Measurements from ENCODE around the gene ARID2. TPM values are rescaled to one million over a fixed set of nuclear protein-coding genes. Genes with fewer than 3 reads are reported as not detected.

ARID2 gene
- total RNA-seq, 4 donors from 2014 or later: 22.9 to 39.9 (median 33.8) TPM

GRCh38 chr12:45712319-45712718 is 17.2 kb upstream of the ARID2 start:
- no peak for TF ChIP-seq POLR2A (IDR thresholded peaks at IDR 0.05)
- in situ Hi-C loops (cut with MboI; ENCODE audit: low pct_ligation_motif_present in 1 of 4, low pct_unique_long_range_greater_than_20kb in 1 of 4, low sequenced_read_pairs in 3 of 4) (loop anchor here in 3 of 4 donors (25.0 kb wide), 3 partner anchors 150 to 525 kb away; no protein-coding TSS in a partner anchor), intact Hi-C loops (cut with DNase I; ENCODE audit: low total_unique reads) (no loop called here)
- WGBS, 2 donors (ENCODE audit: low coverage in 1 of 2): 89% methylated on average over 4 of the region's 4 CpGs
- H3K36me3 ChIP-seq: no peaks in the 10 kb centered on the region
- DNase-seq: no peak
- no peaks in the 10 kb centered on the region for H3K27me3 ChIP-seq
- H3K27ac ChIP-seq: no peak overlapping the region
- no peaks in the 10 kb centered on the region for H3K9me3 ChIP-seq
- no peak overlapping the region for H3K4me3 ChIP-seq
- H3K4me1 ChIP-seq: no peaks in the 10 kb centered on the region

GRCh38 chr12:45713078-45713477 is 16.4 kb upstream of the ARID2 start:
- 95 to 100% methylated on average over 1 to 2 of the region's 2 CpGs for WGBS, 2 donors (ENCODE audit: low coverage in 1 of 2)
- in situ Hi-C loops (cut with MboI; ENCODE audit: low pct_ligation_motif_present in 1 of 4, low pct_unique_long_range_greater_than_20kb in 1 of 4, low sequenced_read_pairs in 3 of 4) (loop anchor here in 3 of 4 donors (25.0 kb wide), 3 partner anchors 151 to 526 kb away; no protein-coding TSS in a partner anchor), intact Hi-C loops (cut with DNase I; ENCODE audit: low total_unique reads) (no loop called here)
- Histone ChIP-seq H3K9me3 (no peaks in the 10 kb centered on the region), H3K4me1 (no peaks in the 10 kb centered on the region), H3K27ac (no peak overlapping the region), H3K4me3 (no peak overlapping the region), H3K36me3 (no peaks in the 10 kb centered on the region), H3K27me3 (no peaks in the 10 kb centered on the region)
- TF ChIP-seq CTCF (IDR thresholded peaks at IDR 0.05) (no peak), EP300 (IDR thresholded peaks at IDR 0.05; ENCODE audit: low read depth) (no peak), POLR2A (IDR thresholded peaks at IDR 0.05) (no peak), POLR2AphosphoS5 (IDR thresholded peaks at IDR 0.05) (no peak)
- DNase-seq: no peak

- Histone ChIP-seq H3K4me3 (no peak overlapping the region), H3K27me3 (no peaks in the 10 kb centered on the region), H3K36me3 (no peaks in the 10 kb centered on the region), H3K4me1 (peaks cover 0 to 27% (median 8%) of the 10 kb centered on the region in 4 donors), H3K27ac (no peak overlapping the region), H3K9me3 (no peaks in the 10 kb centered on the region)
- in situ Hi-C loops (cut with MboI; ENCODE audit: low pct_ligation_motif_present in 1 of 4, low pct_unique_long_range_greater_than_20kb in 1 of 4, low sequenced_read_pairs in 3 of 4) (loop anchor here in 3 of 4 donors (25.0 kb wide), 3 partner anchors 156 to 531 kb away; no protein-coding TSS in a partner anchor), intact Hi-C loops (cut with DNase I; ENCODE audit: low total_unique reads) (no loop called here)
- TF ChIP-seq EP300 (IDR thresholded peaks at IDR 0.05; ENCODE audit: low read depth) (no peak), POLR2AphosphoS5 (IDR thresholded peaks at IDR 0.05) (no peak), CTCF (IDR thresholded peaks at IDR 0.05) (no peak), POLR2A (IDR thresholded peaks at IDR 0.05) (no peak)
- WGBS, 2 donors (ENCODE audit: low coverage in 1 of 2): 89 to 91% methylated on average over 3 to 4 of the region's 4 CpGs
- no peak for DNase-seq
Observed at GRCh38 chr12:45718306-45718705, 11.2 kb upstream of the ARID2 start.

GRCh38 chr12:45720069-45720468 is 9.4 kb upstream of the ARID2 start:
- no peak overlapping the region for H3K4me3 ChIP-seq
- in situ Hi-C loops (cut with MboI; ENCODE audit: low pct_ligation_motif_present in 1 of 4, low pct_unique_long_range_greater_than_20kb in 1 of 4, low sequenced_read_pairs in 3 of 4) (loop anchor here in 3 of 4 donors (25.0 kb wide), 3 partner anchors 158 to 533 kb away; no protein-coding TSS in a partner anchor), intact Hi-C loops (cut with DNase I; ENCODE audit: low total_unique reads) (loop anchor here (10.0 kb wide), 1 partner anchor 175 kb away; no protein-coding TSS in a partner anchor)
- DNase-seq: no peak
- TF ChIP-seq EP300 (IDR thresholded peaks at IDR 0.05; ENCODE audit: low read depth) (no peak), CTCF (IDR thresholded peaks at IDR 0.05) (no peak), POLR2A (IDR thresholded peaks at IDR 0.05) (no peak), POLR2AphosphoS5 (IDR thresholded peaks at IDR 0.05) (no peak)
- H3K27me3 ChIP-seq: no peaks in the 10 kb centered on the region
- no peaks in the 10 kb centered on the region for H3K9me3 ChIP-seq
- peaks cover 3 to 45% (median 22%) of the 10 kb centered on the region in 4 donors for H3K4me1 ChIP-seq
- H3K36me3 ChIP-seq: no peaks in the 10 kb centered on the region
- WGBS, 2 donors (ENCODE audit: low coverage in 1 of 2): 71 to 96% methylated on average over 2 of the region's 2 CpGs
- H3K27ac ChIP-seq: no peak overlapping the region

Data from transverse colon (tissue), 4 donors.